Liver (tissue), 9 donors: ENCODE measurements around the gene NRM. TPM values are rescaled to one million over a fixed set of nuclear protein-coding genes. Genes with fewer than 3 reads are reported as not detected.

ENCODE experiments used
- DNase-seq: peaks from one replicate; pipeline ENCODE4 v3.0.0-alpha.2; 2017; ENCODE audit warnings: low spot score
- H3K27ac ChIP-seq, 2 donors: one replicate each; pipeline ENCODE4 v1.7.0; 2013; ENCODE audit warnings: inconsistent platforms in 2 of 2, low read length in 2 of 2, control low read depth in 1 of 2, low read depth in 1 of 2, mild to moderate bottlenecking in 1 of 2
- H3K27me3 ChIP-seq, 4 donors: one replicate each; pipeline versions ENCODE4 v1.6.1 to v1.7.0; 2013; ENCODE audit warnings: low read length in 3 of 4, inconsistent platforms in 1 of 4, mild to moderate bottlenecking in 1 of 4, moderate library complexity in 1 of 4; ENCODE audit not compliant: control insufficient read depth in 4 of 4, insufficient read depth in 4 of 4
- H3K36me3 ChIP-seq, 4 donors: one replicate each; pipeline versions ENCODE4 v1.6.1 to v1.7.0; 2013; ENCODE audit warnings: low read length in 3 of 4, mild to moderate bottlenecking in 3 of 4, low read depth in 1 of 4, moderate library complexity in 1 of 4; ENCODE audit not compliant: control insufficient read depth in 4 of 4, insufficient read depth in 3 of 4
- H3K4me1 ChIP-seq, 4 donors: one replicate each; pipeline versions ENCODE4 v1.6.1 to v1.7.0; 2013; ENCODE audit warnings: low read length in 3 of 4, mild to moderate bottlenecking in 3 of 4, moderate library complexity in 1 of 4; ENCODE audit not compliant: control insufficient read depth in 4 of 4, insufficient read depth in 4 of 4
- H3K4me3 ChIP-seq, 3 donors: one replicate each; pipeline versions ENCODE4 v1.6.1 to v1.7.0; 2013; ENCODE audit warnings: low read length in 3 of 3, control low read depth in 1 of 3, low read depth in 1 of 3, mild to moderate bottlenecking in 1 of 3
- H3K9ac ChIP-seq, 2 donors: one replicate each; pipeline ENCODE4 v1.7.0; 2013; ENCODE audit warnings: low read length in 2 of 2, mild to moderate bottlenecking in 2 of 2, moderate library complexity in 2 of 2, control low read depth in 1 of 2, low read depth in 1 of 2
- H3K9me3 ChIP-seq, 4 donors: one replicate each; pipeline versions ENCODE4 v1.6.1 to v1.7.0; 2013; ENCODE audit warnings: low read length in 3 of 4; ENCODE audit not compliant: control insufficient read depth in 4 of 4
- EGR1 ChIP-seq, 2 donors: IDR thresholded peaks; 2 replicates each; pipeline ENCODE4 v1.6.1; 2016 to 2018; ENCODE audit warnings: antibody characterized with exemption in 2 of 2, low read depth in 2 of 2
- FOXA1 ChIP-seq: IDR thresholded peaks from 2 replicates; pipeline ENCODE4 v1.6.1; 2016; ENCODE audit warnings: antibody characterized with exemption
- FOXA2 ChIP-seq: IDR thresholded peaks from 2 replicates; pipeline ENCODE4 v1.6.1; 2016; ENCODE audit warnings: antibody characterized with exemption
- GABPA ChIP-seq, 2 donors: IDR thresholded peaks in 1 of 2; conservative IDR thresholded peaks in 1 of 2; 2 replicates each; pipeline ENCODE4 v1.6.1; 2016; ENCODE audit warnings: antibody characterized with exemption in 2 of 2, mild to moderate bottlenecking in 1 of 2, moderate library complexity in 1 of 2
- HNF4A ChIP-seq, 2 donors: conservative IDR thresholded peaks; 2 replicates each; pipeline ENCODE4 v1.6.1; 2016; ENCODE audit warnings: antibody characterized with exemption in 2 of 2, mild to moderate bottlenecking in 2 of 2
- HNF4G ChIP-seq: IDR thresholded peaks from 2 replicates; pipeline ENCODE4 v1.6.1; 2016; ENCODE audit warnings: antibody characterized with exemption
- JUND ChIP-seq, 2 donors: IDR thresholded peaks; 2 replicates each; pipeline ENCODE4 v1.6.1; 2016; ENCODE audit warnings: antibody characterized with exemption in 2 of 2
- NR2F2 ChIP-seq: IDR thresholded peaks from 2 replicates; pipeline ENCODE4 v1.6.1; 2016; ENCODE audit warnings: antibody characterized with exemption
- RAD21 ChIP-seq, 2 donors: IDR thresholded peaks; 2 replicates each; pipeline ENCODE4 v1.6.1; 2016; ENCODE audit warnings: antibody characterized with exemption in 2 of 2, mild to moderate bottlenecking in 2 of 2
- RXRA ChIP-seq, 2 donors: IDR thresholded peaks; 2 replicates each; pipeline ENCODE4 v1.6.1; 2017 to 2018; ENCODE audit warnings: antibody characterized with exemption in 2 of 2, mild to moderate bottlenecking in 1 of 2
- SP1 ChIP-seq: IDR thresholded peaks from 2 replicates; pipeline ENCODE4 v1.6.1; 2018; ENCODE audit warnings: antibody characterized with exemption, mild to moderate bottlenecking
- TAF1 ChIP-seq: conservative IDR thresholded peaks from 2 replicates; pipeline ENCODE4 v1.6.1; 2016; ENCODE audit warnings: antibody characterized with exemption, mild to moderate bottlenecking
- YY1 ChIP-seq: IDR thresholded peaks from 2 replicates; pipeline ENCODE4 v1.6.1; 2016; ENCODE audit warnings: antibody characterized with exemption, mild to moderate bottlenecking
- WGBS: extraction: QIAGEN DNeasy Blood & Tissue Kit; methylation state at CpG from one replicate; pipeline ENCODE4 v1.1.7; 2013; 5-methylcytosine and 5-hydroxymethylcytosine counted together
- polyA plus RNA-seq, 2 donors: library from polyadenylated mRNA; stranded (reverse) in 1 of 2; unstranded in 1 of 2; fragments of 200-250 nt in 1 of 2; fragments of >200 nt in 1 of 2; fragmentation: Nextera tagmentation in 1 of 2; extraction: Ambion mirVana in 1 of 2; gene quantifications; one replicate each; pipeline versions ENCODE4 v1.2.1 to v1.2.3, GENCODE V29; 2013 to 2015
- total RNA-seq, 2 donors: library from RNA; depleted of rRNA; stranded (reverse); fragments of >200 nt; gene quantifications; one replicate each; pipeline ENCODE4 v1.2.3, GENCODE V29; 2014
- TF ChIP-seq, protein P1 (sequence below): IDR thresholded peaks from 2 replicates; pipeline ENCODE4 v1.6.1; 2016; ENCODE audit warnings: antibody characterized with exemption
- TF ChIP-seq, protein P2 (sequence below): IDR thresholded peaks from 2 replicates; pipeline ENCODE4 v1.6.1; 2016; ENCODE audit warnings: antibody characterized with exemption
- TF ChIP-seq, protein P3 (sequence below): IDR thresholded peaks from 2 replicates; pipeline ENCODE4 v1.6.1; 2016; ENCODE audit warnings: antibody characterized with exemption, mild to moderate bottlenecking
- TF ChIP-seq, protein P4 (sequence below): fragments of 150-350 bp; IDR thresholded peaks from 2 replicates; pipeline ENCODE4 v1.5.1; 2017; ENCODE audit warnings: improper control_type of control experiment, low read depth, low read length; ENCODE audit not compliant: missing input control
- TF ChIP-seq, protein P5 (sequence below): IDR thresholded peaks from 2 replicates; pipeline ENCODE4 v1.6.1; 2016; ENCODE audit warnings: antibody characterized with exemption
- donor health status: healthy.
- donor health status: healthy.
- donor health status: healthy.
- donor health status: healthy.
- donor health status: healthy.

NRM gene
- total and polyA plus RNA-seq, 4 donors = 0.59 to 3.3 (median 2.4) TPM

DNA sequence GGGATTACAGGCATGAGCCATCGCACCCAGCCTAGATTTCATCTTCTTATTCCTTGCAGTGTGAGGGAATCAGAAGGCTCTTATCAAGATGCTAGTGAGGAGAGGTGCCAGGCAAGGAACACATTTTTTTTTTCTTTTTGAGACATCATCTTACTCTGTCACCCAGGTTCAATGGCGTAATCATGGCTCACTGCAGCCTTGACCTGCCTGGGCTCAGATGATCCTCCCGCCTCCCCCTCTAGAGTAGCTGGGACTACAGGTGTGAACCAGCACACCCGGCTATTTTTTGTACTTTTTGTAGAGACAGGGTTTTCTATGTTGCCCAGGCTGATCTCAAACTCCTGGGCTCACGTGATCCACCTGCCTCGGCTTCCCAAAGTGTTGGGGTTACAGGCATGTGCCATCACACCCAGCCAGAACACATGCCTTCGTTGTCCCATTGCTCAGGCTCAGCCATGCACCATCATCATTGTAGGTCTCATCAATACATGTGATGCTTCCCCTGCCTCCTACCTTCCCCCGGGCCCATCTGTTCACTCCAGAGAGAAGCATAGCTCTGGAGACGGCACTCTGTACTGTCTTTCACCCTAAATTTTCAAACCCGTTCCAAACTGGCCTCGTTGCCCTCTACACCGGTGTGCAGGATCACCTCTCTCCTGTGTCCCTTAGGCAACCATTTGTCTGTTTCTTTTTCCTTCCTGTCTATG, 41.6 kb upstream of the NRM start:
- no peak for TF ChIP-seq FOXA2
- TF ChIP-seq EGR1 (IDR thresholded peaks at IDR 0.05; ENCODE audit: low read depth in 2 of 2) = no peak
- TF ChIP-seq YY1 = no peak
- no peak for TF ChIP-seq HNF4A (conservative IDR thresholded peaks at IDR 0.05)
- TF ChIP-seq, protein P1, sequence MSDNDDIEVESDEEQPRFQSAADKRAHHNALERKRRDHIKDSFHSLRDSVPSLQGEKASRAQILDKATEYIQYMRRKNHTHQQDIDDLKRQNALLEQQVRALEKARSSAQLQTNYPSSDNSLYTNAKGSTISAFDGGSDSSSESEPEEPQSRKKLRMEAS = no peak
- TF ChIP-seq, protein P2, sequence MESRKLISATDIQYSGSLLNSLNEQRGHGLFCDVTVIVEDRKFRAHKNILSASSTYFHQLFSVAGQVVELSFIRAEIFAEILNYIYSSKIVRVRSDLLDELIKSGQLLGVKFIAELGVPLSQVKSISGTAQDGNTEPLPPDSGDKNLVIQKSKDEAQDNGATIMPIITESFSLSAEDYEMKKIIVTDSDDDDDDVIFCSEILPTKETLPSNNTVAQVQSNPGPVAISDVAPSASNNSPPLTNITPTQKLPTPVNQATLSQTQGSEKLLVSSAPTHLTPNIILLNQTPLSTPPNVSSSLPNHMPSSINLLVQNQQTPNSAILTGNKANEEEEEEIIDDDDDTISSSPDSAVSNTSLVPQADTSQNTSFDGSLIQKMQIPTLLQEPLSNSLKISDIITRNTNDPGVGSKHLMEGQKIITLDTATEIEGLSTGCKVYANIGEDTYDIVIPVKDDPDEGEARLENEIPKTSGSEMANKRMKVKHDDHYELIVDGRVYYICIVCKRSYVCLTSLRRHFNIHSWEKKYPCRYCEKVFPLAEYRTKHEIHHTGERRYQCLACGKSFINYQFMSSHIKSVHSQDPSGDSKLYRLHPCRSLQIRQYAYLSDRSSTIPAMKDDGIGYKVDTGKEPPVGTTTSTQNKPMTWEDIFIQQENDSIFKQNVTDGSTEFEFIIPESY = no peak
- WGBS = 94% methylated on average over 12 of the region's 12 CpGs
- no peak for DNase-seq
- Histone ChIP-seq H3K9ac (no peak overlapping the region), H3K4me3 (no peak overlapping the region), H3K36me3 (peaks cover 14 to 49% (median 36%) of the 10 kb centered on the region in 4 donors), H3K4me1 (peaks cover 0 to 10% (median 5%) of the 10 kb centered on the region in 4 donors), H3K27me3 (no peaks in the 10 kb centered on the region), H3K27ac (no peak overlapping the region), H3K9me3 (no peaks in the 10 kb centered on the region)

DNA sequence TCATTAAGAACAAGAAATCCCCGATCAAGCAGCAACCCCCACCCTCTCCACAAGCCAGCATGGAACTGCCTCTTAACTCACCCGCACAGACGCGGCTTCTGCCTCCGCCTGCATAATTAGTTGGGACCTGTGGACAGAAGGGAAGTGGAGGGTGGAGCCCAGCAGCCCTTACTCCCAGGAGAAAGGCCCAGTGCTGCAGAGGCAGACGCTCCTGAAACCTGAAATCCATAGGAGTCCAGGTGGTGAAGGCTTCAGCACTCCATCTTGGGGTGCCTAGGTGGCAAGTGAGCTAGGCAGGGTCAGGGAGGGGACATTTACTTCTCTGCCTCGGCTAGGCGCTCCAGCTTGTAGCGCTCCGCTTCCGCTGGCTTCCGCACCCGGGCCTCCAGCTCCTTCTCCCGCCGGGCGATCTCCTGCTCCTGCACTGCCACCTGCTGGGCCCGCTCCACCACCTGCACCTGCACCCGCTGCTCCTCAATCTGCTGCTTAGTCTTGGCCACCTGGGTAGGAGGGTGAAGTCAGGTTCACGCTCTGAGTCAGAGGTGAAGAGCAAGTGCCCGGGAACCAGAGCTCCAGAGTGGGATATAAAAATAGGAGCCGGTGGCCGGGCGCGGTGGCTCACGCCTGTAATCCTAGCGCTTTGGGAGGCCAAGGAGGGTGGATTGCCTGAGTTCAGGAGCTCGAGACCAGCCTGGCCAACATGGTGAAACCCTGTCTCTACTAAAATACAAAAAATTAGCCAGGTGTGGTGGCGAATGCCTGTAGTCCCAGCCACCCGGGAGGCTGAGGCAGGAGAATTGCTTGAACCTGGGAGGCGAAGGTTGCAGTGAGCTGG, 40.0 kb upstream of the NRM start:
- 32% methylated on average over 30 of the region's 30 CpGs for WGBS
- Histone ChIP-seq H3K9ac (no peak overlapping the region), H3K4me1 (peaks cover 0 to 10% (median 5%) of the 10 kb centered on the region in 4 donors)

More for the DNA sequence above, 40.0 kb upstream of the NRM start:
- Histone ChIP-seq H3K9me3 (no peaks in the 10 kb centered on the region), H3K27ac (no peak overlapping the region), H3K36me3 (peaks cover 14 to 49% (median 35%) of the 10 kb centered on the region in 4 donors), H3K4me3 (no peak overlapping the region), H3K27me3 (no peaks in the 10 kb centered on the region)
- DNase-seq = peak; percentile 77
- TF ChIP-seq, protein P3, sequence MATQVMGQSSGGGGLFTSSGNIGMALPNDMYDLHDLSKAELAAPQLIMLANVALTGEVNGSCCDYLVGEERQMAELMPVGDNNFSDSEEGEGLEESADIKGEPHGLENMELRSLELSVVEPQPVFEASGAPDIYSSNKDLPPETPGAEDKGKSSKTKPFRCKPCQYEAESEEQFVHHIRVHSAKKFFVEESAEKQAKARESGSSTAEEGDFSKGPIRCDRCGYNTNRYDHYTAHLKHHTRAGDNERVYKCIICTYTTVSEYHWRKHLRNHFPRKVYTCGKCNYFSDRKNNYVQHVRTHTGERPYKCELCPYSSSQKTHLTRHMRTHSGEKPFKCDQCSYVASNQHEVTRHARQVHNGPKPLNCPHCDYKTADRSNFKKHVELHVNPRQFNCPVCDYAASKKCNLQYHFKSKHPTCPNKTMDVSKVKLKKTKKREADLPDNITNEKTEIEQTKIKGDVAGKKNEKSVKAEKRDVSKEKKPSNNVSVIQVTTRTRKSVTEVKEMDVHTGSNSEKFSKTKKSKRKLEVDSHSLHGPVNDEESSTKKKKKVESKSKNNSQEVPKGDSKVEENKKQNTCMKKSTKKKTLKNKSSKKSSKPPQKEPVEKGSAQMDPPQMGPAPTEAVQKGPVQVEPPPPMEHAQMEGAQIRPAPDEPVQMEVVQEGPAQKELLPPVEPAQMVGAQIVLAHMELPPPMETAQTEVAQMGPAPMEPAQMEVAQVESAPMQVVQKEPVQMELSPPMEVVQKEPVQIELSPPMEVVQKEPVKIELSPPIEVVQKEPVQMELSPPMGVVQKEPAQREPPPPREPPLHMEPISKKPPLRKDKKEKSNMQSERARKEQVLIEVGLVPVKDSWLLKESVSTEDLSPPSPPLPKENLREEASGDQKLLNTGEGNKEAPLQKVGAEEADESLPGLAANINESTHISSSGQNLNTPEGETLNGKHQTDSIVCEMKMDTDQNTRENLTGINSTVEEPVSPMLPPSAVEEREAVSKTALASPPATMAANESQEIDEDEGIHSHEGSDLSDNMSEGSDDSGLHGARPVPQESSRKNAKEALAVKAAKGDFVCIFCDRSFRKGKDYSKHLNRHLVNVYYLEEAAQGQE = no peak
- TF ChIP-seq GABPA (IDR thresholded peaks at IDR 0.05 in 1 of 2, conservative IDR thresholded peaks at IDR 0.05 in 1 of 2) = no peak
- TF ChIP-seq, protein P4, sequence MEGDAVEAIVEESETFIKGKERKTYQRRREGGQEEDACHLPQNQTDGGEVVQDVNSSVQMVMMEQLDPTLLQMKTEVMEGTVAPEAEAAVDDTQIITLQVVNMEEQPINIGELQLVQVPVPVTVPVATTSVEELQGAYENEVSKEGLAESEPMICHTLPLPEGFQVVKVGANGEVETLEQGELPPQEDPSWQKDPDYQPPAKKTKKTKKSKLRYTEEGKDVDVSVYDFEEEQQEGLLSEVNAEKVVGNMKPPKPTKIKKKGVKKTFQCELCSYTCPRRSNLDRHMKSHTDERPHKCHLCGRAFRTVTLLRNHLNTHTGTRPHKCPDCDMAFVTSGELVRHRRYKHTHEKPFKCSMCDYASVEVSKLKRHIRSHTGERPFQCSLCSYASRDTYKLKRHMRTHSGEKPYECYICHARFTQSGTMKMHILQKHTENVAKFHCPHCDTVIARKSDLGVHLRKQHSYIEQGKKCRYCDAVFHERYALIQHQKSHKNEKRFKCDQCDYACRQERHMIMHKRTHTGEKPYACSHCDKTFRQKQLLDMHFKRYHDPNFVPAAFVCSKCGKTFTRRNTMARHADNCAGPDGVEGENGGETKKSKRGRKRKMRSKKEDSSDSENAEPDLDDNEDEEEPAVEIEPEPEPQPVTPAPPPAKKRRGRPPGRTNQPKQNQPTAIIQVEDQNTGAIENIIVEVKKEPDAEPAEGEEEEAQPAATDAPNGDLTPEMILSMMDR = peak; percentile 82
- TF ChIP-seq YY1 = no peak
- TF ChIP-seq HNF4G = no peak
- peak; percentile 85 to 91 for TF ChIP-seq RAD21 (IDR thresholded peaks at IDR 0.05)
- TF ChIP-seq HNF4A (conservative IDR thresholded peaks at IDR 0.05) = no peak
- no peak for TF ChIP-seq SP1
- TF ChIP-seq, protein P5, sequence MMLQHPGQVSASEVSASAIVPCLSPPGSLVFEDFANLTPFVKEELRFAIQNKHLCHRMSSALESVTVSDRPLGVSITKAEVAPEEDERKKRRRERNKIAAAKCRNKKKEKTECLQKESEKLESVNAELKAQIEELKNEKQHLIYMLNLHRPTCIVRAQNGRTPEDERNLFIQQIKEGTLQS = no peak
- no peak for TF ChIP-seq JUND (IDR thresholded peaks at IDR 0.05)
- no peak for TF ChIP-seq TAF1
- TF ChIP-seq FOXA1 = no peak
- no peak for TF ChIP-seq NR2F2
- TF ChIP-seq RXRA (IDR thresholded peaks at IDR 0.05) = peak in 1 of 2 donors; percentile 47
